T-helper 22 cell (primary cell): ENCODE results near the gene CNOT4.
"Not testable (repeated sequence)": the region's sequence is repeated elsewhere in the genome, so short reads cannot be mapped to it uniquely, and the experiment has no call there.

Source experiments
- DNase-seq: peaks from one replicate; pipeline ENCODE4 v3.0.0-alpha.2; 2020; ENCODE audit warnings: low read depth

Gene CNOT4

GRCh38 chr7:135322571-135323340 is 187.1 kb downstream of the CNOT4 start:
- DNase-seq, result no peak

GRCh38 chr7:135321556-135321955 is 188.3 kb downstream of the CNOT4 start:
- no peak for DNase-seq

GRCh38 chr7:135320953-135321352 is 188.9 kb downstream of the CNOT4 start:
- not testable (repeated sequence) for DNase-seq

DNA sequence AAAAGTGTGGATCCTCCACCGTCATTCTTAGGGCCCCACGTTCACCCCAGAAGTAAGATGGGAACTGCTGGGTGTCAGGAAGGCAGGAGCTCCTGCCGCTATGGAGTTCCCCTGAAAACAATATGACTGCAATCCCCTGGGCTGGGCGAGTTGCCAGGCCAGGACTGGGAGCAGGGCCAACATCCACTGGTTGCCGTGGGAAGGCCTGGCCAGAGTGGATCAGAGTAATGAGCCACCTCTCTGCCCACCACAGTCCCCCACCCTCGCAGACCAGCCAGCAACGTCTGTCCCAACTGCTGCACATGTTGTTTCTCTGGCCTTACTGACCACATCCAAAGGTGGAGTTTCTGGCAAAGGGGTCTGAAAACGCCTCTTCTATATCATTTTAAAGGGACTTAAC is 189.6 kb downstream of the CNOT4 start:
- DNase-seq, result no peak

GRCh38 chr7:135317676-135318325 is 192.1 kb downstream of the CNOT4 start:
- DNase-seq, result no peak

- no peak for DNase-seq
Observed at GRCh38 chr7:135316648-135317313, 193.1 kb downstream of the CNOT4 start.

DNA sequence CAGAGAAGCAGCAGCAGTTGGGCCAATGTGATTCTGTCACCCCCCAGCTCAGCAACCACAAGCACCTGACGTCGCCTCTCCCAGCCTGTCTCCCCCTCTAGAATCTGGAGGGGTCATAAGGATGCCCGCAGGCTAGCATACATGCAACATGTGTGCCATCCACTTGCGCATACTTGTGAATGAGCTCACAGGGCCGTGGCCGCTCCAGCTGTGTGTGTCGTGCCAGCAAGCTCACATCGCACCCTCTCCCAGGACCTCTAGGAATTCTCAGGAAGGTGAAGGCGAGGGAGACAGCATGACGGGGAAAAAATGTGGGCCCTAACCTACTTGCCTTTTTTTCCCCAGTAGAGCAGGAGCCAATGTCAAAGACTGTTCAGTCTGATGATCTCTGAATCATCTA is 195.9 kb downstream of the CNOT4 start:
- DNase-seq, result no peak
